ENCODE results near the gene SLC38A9. TPM values are rescaled to one million over a fixed set of nuclear protein-coding genes. Genes with fewer than 3 reads are reported as not detected.

Gene SLC38A9
- total and polyA plus RNA-seq, 11 donors, result 3.9 to 13.5 (median 6.9) TPM

DNA sequence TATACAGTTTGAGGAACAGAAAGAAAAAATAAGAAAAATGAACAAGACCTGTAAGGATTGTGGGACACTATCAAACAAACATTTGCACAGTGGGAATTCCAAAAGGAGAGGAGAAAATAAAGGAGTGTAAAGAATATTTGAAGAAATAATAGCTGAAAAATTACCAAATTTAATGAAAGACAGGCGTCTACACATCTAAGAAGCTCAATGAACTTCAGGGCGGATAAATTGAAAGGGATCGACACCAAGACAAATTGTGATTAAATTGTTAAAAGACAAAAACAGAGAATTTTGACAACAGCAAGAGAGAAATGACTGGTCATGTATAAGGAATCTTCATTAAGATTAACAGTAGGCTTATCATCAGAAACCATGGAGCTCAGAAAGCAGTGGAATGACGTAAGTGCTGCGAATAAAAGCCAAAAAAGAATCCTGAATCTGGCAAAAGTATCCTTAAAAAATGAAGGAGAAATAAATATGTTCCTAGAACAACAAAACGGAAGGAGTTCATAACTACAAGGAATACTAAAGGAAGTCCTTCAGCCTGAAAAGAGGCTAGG, 3.5 kb upstream of the SLC38A9 start:
- Histone ChIP-seq H3K4me3 (no peak overlapping the region), H3K4me1 (peaks cover 0 to 19% (median 7%) of the 10 kb centered on the region in 12 donors), H3K27me3 (no peaks in the 10 kb centered on the region), H3K9me3 (peaks cover 0 to 4% (median 0%) of the 10 kb centered on the region in 12 donors), H3K27ac (no peak overlapping the region), H3K36me3 (no peaks in the 10 kb centered on the region)
- ATAC-seq (no peak), DNase-seq (no peak)
- 92 to 94% (median 93%) methylated on average over 6 of the region's 6 CpGs for WGBS, 4 donors
- intact Hi-C loops (cut with DNase I), result loop anchor here in 4 of 10 donors (10.0 kb wide), 2 partner anchors 479 to 489 kb away; no protein-coding TSS in a partner anchor
- TF ChIP-seq POLR2A (IDR thresholded peaks at IDR 0.05), result no peak
- TF ChIP-seq, protein P1, sequence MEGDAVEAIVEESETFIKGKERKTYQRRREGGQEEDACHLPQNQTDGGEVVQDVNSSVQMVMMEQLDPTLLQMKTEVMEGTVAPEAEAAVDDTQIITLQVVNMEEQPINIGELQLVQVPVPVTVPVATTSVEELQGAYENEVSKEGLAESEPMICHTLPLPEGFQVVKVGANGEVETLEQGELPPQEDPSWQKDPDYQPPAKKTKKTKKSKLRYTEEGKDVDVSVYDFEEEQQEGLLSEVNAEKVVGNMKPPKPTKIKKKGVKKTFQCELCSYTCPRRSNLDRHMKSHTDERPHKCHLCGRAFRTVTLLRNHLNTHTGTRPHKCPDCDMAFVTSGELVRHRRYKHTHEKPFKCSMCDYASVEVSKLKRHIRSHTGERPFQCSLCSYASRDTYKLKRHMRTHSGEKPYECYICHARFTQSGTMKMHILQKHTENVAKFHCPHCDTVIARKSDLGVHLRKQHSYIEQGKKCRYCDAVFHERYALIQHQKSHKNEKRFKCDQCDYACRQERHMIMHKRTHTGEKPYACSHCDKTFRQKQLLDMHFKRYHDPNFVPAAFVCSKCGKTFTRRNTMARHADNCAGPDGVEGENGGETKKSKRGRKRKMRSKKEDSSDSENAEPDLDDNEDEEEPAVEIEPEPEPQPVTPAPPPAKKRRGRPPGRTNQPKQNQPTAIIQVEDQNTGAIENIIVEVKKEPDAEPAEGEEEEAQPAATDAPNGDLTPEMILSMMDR (IDR thresholded peaks at IDR 0.05), result no peak

DNA sequence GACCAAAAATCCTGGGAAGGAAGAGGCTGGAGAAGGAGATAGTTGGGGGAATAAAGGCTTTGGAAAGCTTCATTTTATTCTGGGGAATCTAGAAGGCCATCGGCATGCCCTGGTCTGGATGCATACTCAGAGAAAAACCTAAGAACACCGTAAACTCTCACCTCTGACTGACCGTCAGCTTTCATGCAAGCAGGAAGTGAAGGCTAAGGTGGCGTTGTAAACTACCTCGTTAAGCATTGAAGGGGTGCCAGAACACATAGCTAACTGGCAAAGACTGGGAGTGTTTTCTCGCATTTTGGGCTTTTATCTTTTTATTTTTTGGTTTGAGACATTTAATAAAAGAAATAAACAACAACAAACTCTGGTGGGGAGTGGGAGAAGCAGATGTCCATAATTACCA, 2.6 kb upstream of the SLC38A9 start:
- Histone ChIP-seq H3K36me3 (no peaks in the 10 kb centered on the region), H3K9me3 (peaks cover 0 to 4% (median 0%) of the 10 kb centered on the region in 12 donors), H3K4me1 (peaks cover 0 to 19% (median 7%) of the 10 kb centered on the region in 12 donors), H3K4me3 (no peak overlapping the region), H3K27ac (no peak overlapping the region), H3K27me3 (no peaks in the 10 kb centered on the region)
- 79 to 84% (median 83%) methylated on average over 6 of the region's 6 CpGs for WGBS, 4 donors
- TF ChIP-seq POLR2A (IDR thresholded peaks at IDR 0.05), result no peak
- TF ChIP-seq, protein P1 (IDR thresholded peaks at IDR 0.05), result no peak
- intact Hi-C loops (cut with DNase I), result loop anchor here in 6 of 10 donors (5.0 to 10.0 kb wide), 3 partner anchors 480 to 490 kb away; no protein-coding TSS in a partner anchor
- DNase-seq (no peak), ATAC-seq (no peak)

GRCh38 chr5:55714339-55714738, 2.2 kb upstream of the SLC38A9 start:
- Histone ChIP-seq H3K36me3 (peaks cover 0 to under 1% (median 0%) of the 10 kb centered on the region in 9 donors), H3K4me1 (peaks cover 0 to 19% (median 7%) of the 10 kb centered on the region in 12 donors), H3K27ac (no peak overlapping the region), H3K27me3 (no peaks in the 10 kb centered on the region), H3K4me3 (no peak overlapping the region), H3K9me3 (peaks cover 0 to 4% (median 0%) of the 10 kb centered on the region in 12 donors)
- WGBS, 4 donors, result 25 to 59% (median 51%) methylated on average over 1 of the region's 1 CpG
- no peak for ATAC-seq
- no peak for DNase-seq
- intact Hi-C loops (cut with DNase I), result loop anchor here in 6 of 10 donors (5.0 to 10.0 kb wide), 3 partner anchors 480 to 490 kb away; no protein-coding TSS in a partner anchor
- TF ChIP-seq, protein P1 (IDR thresholded peaks at IDR 0.05), result no peak

- intact Hi-C loops (cut with DNase I), result loop anchor here in 6 of 10 donors (5.0 to 10.0 kb wide), 3 partner anchors 481 to 491 kb away; no protein-coding TSS in a partner anchor
- DNase-seq, result no peak
- WGBS, 4 donors, result 77 to 88% (median 85%) methylated on average over 3 of the region's 3 CpGs
- H3K9me3 ChIP-seq, result peaks cover 0 to 4% (median 0%) of the 10 kb centered on the region in 12 donors
- H3K27ac ChIP-seq, result no peak overlapping the region
- H3K4me1 ChIP-seq, result peaks cover 0 to 21% (median 7%) of the 10 kb centered on the region in 12 donors
- TF ChIP-seq, protein P1 (IDR thresholded peaks at IDR 0.05), result no peak
- no peak for TF ChIP-seq POLR2A (IDR thresholded peaks at IDR 0.05)
- ATAC-seq, result no peak
- peaks cover 0 to 6% (median 0%) of the 10 kb centered on the region in 9 donors for H3K36me3 ChIP-seq
- no peak overlapping the region for H3K4me3 ChIP-seq
- H3K27me3 ChIP-seq, result no peaks in the 10 kb centered on the region
Measured at GRCh38 chr5:55713871-55714270, 1.7 kb upstream of the SLC38A9 start.

Data from heart left ventricle (tissue), 16 donors.